GM23248 (cell line): ENCODE results near the gene TNFAIP3. TPM values are rescaled to one million over a fixed set of nuclear protein-coding genes. Genes with fewer than 3 reads are reported as not detected.

Experiments
- DNase-seq: peaks from one replicate; pipeline ENCODE4 v3.0.0-alpha.2; 2015
- H2AFZ ChIP-seq: fragments of 200-600 bp; sonication (generic); 2 replicates; pipeline ENCODE4 v1.6.1; 2016; ENCODE audit warnings: antibody characterized with exemption
- H3F3A ChIP-seq: fragments of 200-600 bp; sonication (generic); 2 replicates; pipeline ENCODE4 v1.6.1; 2016; ENCODE audit warnings: mild to moderate bottlenecking, antibody characterized with exemption, mixed run types; ENCODE audit not compliant: insufficient read depth
- H3K27ac ChIP-seq: fragments of 200-600 bp; sonication (generic); 2 replicates; pipeline ENCODE4 v1.5.1; 2016; ENCODE audit warnings: mild to moderate bottlenecking
- H3K27me3 ChIP-seq: fragments of 200-600 bp; sonication (generic); replicated peaks from 2 replicates; pipeline ENCODE4 v1.6.1; 2016; ENCODE audit warnings: mild to moderate bottlenecking; ENCODE audit not compliant: insufficient read depth
- H3K36me3 ChIP-seq: fragments of 200-600 bp; sonication (generic); 2 replicates; pipeline ENCODE4 v1.6.1; 2016; ENCODE audit warnings: low read depth, mild to moderate bottlenecking
- H3K4me1 ChIP-seq: fragments of 200-600 bp; sonication (generic); 2 replicates; pipeline ENCODE4 v1.6.1; 2016; ENCODE audit warnings: mild to moderate bottlenecking; ENCODE audit not compliant: insufficient read depth
- H3K4me2 ChIP-seq: fragments of 200-600 bp; sonication (generic); one replicate; pipeline ENCODE4 v1.6.1; 2016; ENCODE audit warnings: mild to moderate bottlenecking; ENCODE audit not compliant: unreplicated experiment
- H3K4me3 ChIP-seq: fragments of 200-600 bp; sonication (generic); 2 replicates; pipeline ENCODE4 v1.5.1; 2016; ENCODE audit warnings: mild to moderate bottlenecking
- H3K79me2 ChIP-seq: fragments of 200-600 bp; sonication (generic); 2 replicates; pipeline ENCODE4 v1.6.1; 2016; ENCODE audit warnings: mild to moderate bottlenecking; ENCODE audit not compliant: insufficient read depth
- H3K9ac ChIP-seq: fragments of 200-600 bp; sonication (generic); 2 replicates; pipeline ENCODE4 v1.6.1; 2016; ENCODE audit warnings: mild to moderate bottlenecking
- H3K9me2 ChIP-seq: fragments of 200-600 bp; sonication (generic); 2 replicates; pipeline ENCODE4 v1.6.1; 2016; ENCODE audit warnings: mixed run types, mild to moderate bottlenecking, moderate library complexity; ENCODE audit not compliant: insufficient read depth
- H3K9me3 ChIP-seq: fragments of 200-600 bp; sonication (generic); one replicate; pipeline ENCODE4 v1.6.1; 2017; ENCODE audit warnings: low read depth
- H4K20me1 ChIP-seq: fragments of 200-600 bp; sonication (generic); 2 replicates; pipeline ENCODE4 v1.6.0; 2016; ENCODE audit not compliant: insufficient read depth
- EZH2 ChIP-seq: fragments of 200-600 bp; sonication (generic); IDR thresholded peaks from 2 replicates; pipeline ENCODE4 v1.6.1; 2018; ENCODE audit warnings: antibody characterized with exemption, mild to moderate bottlenecking; ENCODE audit not compliant: insufficient read depth, poor library complexity, severe bottlenecking
- EZH2phosphoT487 ChIP-seq: fragments of 200-600 bp; sonication (generic); IDR thresholded peaks from 2 replicates; pipeline ENCODE4 v1.6.1; 2018; ENCODE audit warnings: antibody characterized with exemption, moderate library complexity, mild to moderate bottlenecking, low read depth; ENCODE audit not compliant: insufficient read depth
- WGBS, 2 experiments: methylation state at CpG; one replicate each; pipeline ENCODE4 v1.1.6; 2015 to 2017; ENCODE audit warnings: low lambda C conversion rate in 2 of 2, low coverage in 1 of 2; ENCODE audit errors: missing lambda C conversion rate in 2 of 2; 5-methylcytosine and 5-hydroxymethylcytosine counted together
- in situ Hi-C: fragments of 300-500 bp; cut with MboI; formaldehyde crosslinking; loops from 2 replicates; pipeline ENCODE4 v1.15.0; 2020
- polyA plus RNA-seq: library from polyadenylated mRNA; unstranded; fragments of >200 nt; fragmentation: Nextera tagmentation; extraction: Ambion mirVana; gene quantifications from 2 replicates; pipeline ENCODE4 v1.2.1, GENCODE V29; 2016
- total RNA-seq: library from RNA; depleted of rRNA; stranded (reverse); fragments of >200 nt; shearing (Covaris generic); gene quantifications from 2 replicates; pipeline ENCODE4 v1.2.3, GENCODE V29; 2014

TNFAIP3 gene
- total and polyA plus RNA-seq, 2 experiments from 2014 or later, result 2.7 to 6.3 TPM

- H3K36me3 ChIP-seq, result no peaks in the 10 kb centered on the region
- H3K9ac ChIP-seq, result no peak overlapping the region
- peaks cover 26% of the 10 kb centered on the region for H3K4me1 ChIP-seq
- TF ChIP-seq EZH2phosphoT487, result no peak
- no peak for TF ChIP-seq EZH2
- no peaks in the 10 kb centered on the region for H4K20me1 ChIP-seq
- in situ Hi-C loops, result no loop called here
- no peak overlapping the region for H3K4me2 ChIP-seq
- no peak overlapping the region for H3K4me3 ChIP-seq
- 27 to 41% methylated on average over 2 of the region's 2 CpGs for WGBS, 2 experiments
- H3K79me2 ChIP-seq, result no peaks in the 10 kb centered on the region
- H3K9me3 ChIP-seq, result no peaks in the 10 kb centered on the region
- H3K27ac ChIP-seq, result no peak overlapping the region
- no peaks in the 10 kb centered on the region for H3K9me2 ChIP-seq
- H3K27me3 ChIP-seq, result no peaks in the 10 kb centered on the region
- no peak for DNase-seq
- H2AFZ ChIP-seq, result no peak overlapping the region
- H3F3A ChIP-seq, result peaks cover 12% of the 10 kb centered on the region
Measured at GRCh38 chr6:137824896-137825295, 42.2 kb upstream of the TNFAIP3 start.

- no peak overlapping the region for H3K27ac ChIP-seq
- no peaks in the 10 kb centered on the region for H3K9me2 ChIP-seq
- TF ChIP-seq EZH2 (no peak), EZH2phosphoT487 (no peak)
- no peaks in the 10 kb centered on the region for H3K79me2 ChIP-seq
- no peaks in the 10 kb centered on the region for H3K9me3 ChIP-seq
- H3K9ac ChIP-seq, result no peak overlapping the region
- no peaks in the 10 kb centered on the region for H4K20me1 ChIP-seq
- 93 to 96% methylated on average over 5 of the region's 5 CpGs for WGBS, 2 experiments
- H2AFZ ChIP-seq, result no peak overlapping the region
- in situ Hi-C loops, result no loop called here
- H3K4me2 ChIP-seq, result no peak overlapping the region
- no peak for DNase-seq
- no peak overlapping the region for H3K4me3 ChIP-seq
- peaks cover 37% of the 10 kb centered on the region for H3K4me1 ChIP-seq
- no peaks in the 10 kb centered on the region for H3K36me3 ChIP-seq
- no peaks in the 10 kb centered on the region for H3K27me3 ChIP-seq
- H3F3A ChIP-seq, result peaks cover 24% of the 10 kb centered on the region
Measured at GRCh38 chr6:137827411-137827940, 39.6 kb upstream of the TNFAIP3 start.

GRCh38 chr6:137827977-137828810 is 38.9 kb upstream of the TNFAIP3 start:
- DNase-seq, result no peak
- H3K27ac ChIP-seq, result no peak overlapping the region
- H4K20me1 ChIP-seq, result no peaks in the 10 kb centered on the region
- H2AFZ ChIP-seq, result no peak overlapping the region
- H3K4me3 ChIP-seq, result no peak overlapping the region
- no peaks in the 10 kb centered on the region for H3K27me3 ChIP-seq
- WGBS, 2 experiments, result 99 to 100% methylated on average over 4 of the region's 4 CpGs
- peaks cover 39% of the 10 kb centered on the region for H3K4me1 ChIP-seq
- in situ Hi-C loops, result no loop called here
- no peaks in the 10 kb centered on the region for H3K9me3 ChIP-seq
- no peak for TF ChIP-seq EZH2phosphoT487
- no peak for TF ChIP-seq EZH2
- no peak overlapping the region for H3K4me2 ChIP-seq
- H3K36me3 ChIP-seq, result no peaks in the 10 kb centered on the region
- no peaks in the 10 kb centered on the region for H3K79me2 ChIP-seq
- H3F3A ChIP-seq, result peaks cover 30% of the 10 kb centered on the region
- no peak overlapping the region for H3K9ac ChIP-seq
- no peaks in the 10 kb centered on the region for H3K9me2 ChIP-seq

- H3F3A ChIP-seq, result peaks cover 30% of the 10 kb centered on the region
- 56 to 65% methylated on average over 4 of the region's 4 CpGs for WGBS, 2 experiments
- no peaks in the 10 kb centered on the region for H4K20me1 ChIP-seq
- no peak overlapping the region for H3K4me3 ChIP-seq
- no peak overlapping the region for H3K9ac ChIP-seq
- no peaks in the 10 kb centered on the region for H3K27me3 ChIP-seq
- H3K9me2 ChIP-seq, result no peaks in the 10 kb centered on the region
- peaks cover 35% of the 10 kb centered on the region for H3K4me1 ChIP-seq
- no peak overlapping the region for H2AFZ ChIP-seq
- no peaks in the 10 kb centered on the region for H3K36me3 ChIP-seq
- no peak overlapping the region for H3K4me2 ChIP-seq
- H3K79me2 ChIP-seq, result no peaks in the 10 kb centered on the region
- TF ChIP-seq EZH2 (no peak), EZH2phosphoT487 (no peak)
- H3K9me3 ChIP-seq, result no peaks in the 10 kb centered on the region
- in situ Hi-C loops, result no loop called here
- H3K27ac ChIP-seq, result no peak overlapping the region
- DNase-seq, result peak; percentile 55
Measured at GRCh38 chr6:137829641-137830083, 37.4 kb upstream of the TNFAIP3 start.
